IPS-20b (cell line): ENCODE results near the gene NUMB.

ENCODE experiments used
- H3K27ac ChIP-seq: one replicate; pipeline ENCODE4 v1.5.1; 2013; ENCODE audit warnings: low read length
- H3K27me3 ChIP-seq: 2 replicates; pipeline ENCODE4 v1.6.1; 2013; ENCODE audit warnings: mild to moderate bottlenecking, low read length, inconsistent platforms; ENCODE audit not compliant: insufficient read depth
- H3K36me3 ChIP-seq: 2 replicates; pipeline ENCODE4 v1.6.1; 2013; ENCODE audit warnings: low read depth, mild to moderate bottlenecking, inconsistent platforms, low read length, moderate library complexity; ENCODE audit not compliant: insufficient read depth
- H3K4me1 ChIP-seq: 2 replicates; pipeline ENCODE4 v1.6.1; 2013; ENCODE audit warnings: mild to moderate bottlenecking, control low read depth, inconsistent platforms, low read length, moderate library complexity; ENCODE audit not compliant: insufficient read depth
- H3K4me3 ChIP-seq: 2 replicates; pipeline ENCODE4 v1.5.1; 2013; ENCODE audit warnings: mild to moderate bottlenecking, low read length, inconsistent platforms
- H3K9ac ChIP-seq: 2 replicates; pipeline ENCODE4 v1.6.1; 2013; ENCODE audit warnings: low read depth, mild to moderate bottlenecking, inconsistent platforms, low read length, moderate library complexity
- H3K9me3 ChIP-seq: 2 replicates; pipeline ENCODE4 v1.6.1; 2013; ENCODE audit warnings: mild to moderate bottlenecking, low read depth, low read length, inconsistent platforms; ENCODE audit not compliant: insufficient read depth

The NUMB gene

GRCh38 chr14:73263606-73264005, 194.7 kb downstream of the NUMB start:
- peaks cover 4% of the 10 kb centered on the region; the same call in 1 of the 2 replicates for H3K36me3 ChIP-seq
- H3K9me3 ChIP-seq = no peaks in the 10 kb centered on the region
- no peaks in the 10 kb centered on the region for H3K4me1 ChIP-seq
- no peak overlapping the region for H3K27ac ChIP-seq
- H3K9ac ChIP-seq = no peak overlapping the region
- H3K4me3 ChIP-seq = no peak overlapping the region
- H3K27me3 ChIP-seq = no peaks in the 10 kb centered on the region

GRCh38 chr14:73262427-73263183, 195.7 kb downstream of the NUMB start:
- Histone ChIP-seq H3K9me3 (no peaks in the 10 kb centered on the region), H3K4me3 (no peak overlapping the region), H3K27me3 (no peaks in the 10 kb centered on the region), H3K4me1 (no peaks in the 10 kb centered on the region), H3K27ac (no peak overlapping the region), H3K9ac (no peak overlapping the region), H3K36me3 (no peaks in the 10 kb centered on the region; the same call in 1 of the 2 replicates)

DNA sequence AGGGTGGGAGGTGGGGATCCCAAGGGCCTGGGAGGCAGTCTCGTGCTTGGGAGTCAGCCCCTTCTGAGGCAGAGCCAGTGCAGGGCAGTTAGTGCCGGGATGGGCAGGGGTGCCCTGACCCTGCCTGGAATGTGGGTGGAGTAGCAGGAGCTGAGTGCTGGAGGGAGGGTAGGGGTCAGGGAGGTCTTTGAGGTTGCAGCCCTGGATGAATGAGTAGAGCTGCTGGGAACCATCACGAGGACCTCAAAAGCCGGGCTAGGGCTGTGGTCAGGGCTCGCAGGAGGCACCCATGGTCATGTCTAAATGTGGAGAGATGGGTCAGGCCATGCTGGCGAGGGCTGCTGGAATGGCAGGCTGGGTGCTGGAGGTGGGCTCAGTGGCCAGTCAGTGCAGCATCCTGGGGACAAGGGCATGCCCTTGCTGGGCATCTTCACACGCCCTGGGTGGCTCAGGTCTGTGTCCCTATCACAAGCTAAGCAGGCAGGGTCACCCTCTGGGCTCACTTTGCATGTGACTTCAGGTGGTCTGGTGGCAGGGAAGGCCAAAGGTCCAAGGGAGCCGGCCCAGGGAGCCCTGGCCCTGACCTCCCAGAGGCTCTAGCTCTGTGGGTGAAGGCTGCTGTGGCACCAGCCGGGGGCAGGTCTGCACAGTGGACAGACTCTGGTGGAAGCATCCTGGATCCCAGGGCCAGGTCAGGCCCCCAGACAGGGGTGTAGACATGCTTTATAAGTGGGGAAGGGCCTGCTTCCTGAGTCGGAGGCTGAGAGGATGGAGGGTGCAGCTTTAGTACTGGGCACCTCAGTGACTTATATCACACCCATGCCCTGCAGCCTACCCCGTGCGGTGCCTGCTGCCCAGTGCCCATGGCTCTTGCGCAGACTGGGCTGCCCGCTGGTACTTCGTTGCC, 196.6 kb downstream of the NUMB start:
- Histone ChIP-seq H3K27me3 (no peaks in the 10 kb centered on the region), H3K36me3 (no peaks in the 10 kb centered on the region; the same call in 1 of the 2 replicates), H3K9ac (no peak overlapping the region), H3K4me1 (no peaks in the 10 kb centered on the region), H3K27ac (no peak overlapping the region), H3K4me3 (no peak overlapping the region), H3K9me3 (no peaks in the 10 kb centered on the region)

GRCh38 chr14:73261075-73261474, 197.3 kb downstream of the NUMB start:
- H3K4me1 ChIP-seq = no peaks in the 10 kb centered on the region
- H3K27me3 ChIP-seq = no peaks in the 10 kb centered on the region
- no peak overlapping the region for H3K4me3 ChIP-seq
- H3K9me3 ChIP-seq = no peaks in the 10 kb centered on the region
- H3K36me3 ChIP-seq = no peaks in the 10 kb centered on the region; the same call in 1 of the 2 replicates
- H3K9ac ChIP-seq = no peak overlapping the region
- H3K27ac ChIP-seq = no peak overlapping the region

- H3K27ac ChIP-seq = no peak overlapping the region
- no peaks in the 10 kb centered on the region for H3K4me1 ChIP-seq
- no peak overlapping the region for H3K9ac ChIP-seq
- no peaks in the 10 kb centered on the region; the same call in 1 of the 2 replicates for H3K36me3 ChIP-seq
- H3K27me3 ChIP-seq = no peaks in the 10 kb centered on the region
- H3K9me3 ChIP-seq = no peaks in the 10 kb centered on the region
- no peak overlapping the region for H3K4me3 ChIP-seq
Measured at GRCh38 chr14:73260574-73260973, 197.8 kb downstream of the NUMB start.

GRCh38 chr14:73259837-73260236, 198.5 kb downstream of the NUMB start:
- Histone ChIP-seq H3K4me1 (no peaks in the 10 kb centered on the region), H3K27me3 (no peaks in the 10 kb centered on the region), H3K27ac (no peak overlapping the region), H3K36me3 (no peaks in the 10 kb centered on the region), H3K4me3 (no peak overlapping the region), H3K9me3 (no peaks in the 10 kb centered on the region), H3K9ac (no peak overlapping the region)

DNA sequence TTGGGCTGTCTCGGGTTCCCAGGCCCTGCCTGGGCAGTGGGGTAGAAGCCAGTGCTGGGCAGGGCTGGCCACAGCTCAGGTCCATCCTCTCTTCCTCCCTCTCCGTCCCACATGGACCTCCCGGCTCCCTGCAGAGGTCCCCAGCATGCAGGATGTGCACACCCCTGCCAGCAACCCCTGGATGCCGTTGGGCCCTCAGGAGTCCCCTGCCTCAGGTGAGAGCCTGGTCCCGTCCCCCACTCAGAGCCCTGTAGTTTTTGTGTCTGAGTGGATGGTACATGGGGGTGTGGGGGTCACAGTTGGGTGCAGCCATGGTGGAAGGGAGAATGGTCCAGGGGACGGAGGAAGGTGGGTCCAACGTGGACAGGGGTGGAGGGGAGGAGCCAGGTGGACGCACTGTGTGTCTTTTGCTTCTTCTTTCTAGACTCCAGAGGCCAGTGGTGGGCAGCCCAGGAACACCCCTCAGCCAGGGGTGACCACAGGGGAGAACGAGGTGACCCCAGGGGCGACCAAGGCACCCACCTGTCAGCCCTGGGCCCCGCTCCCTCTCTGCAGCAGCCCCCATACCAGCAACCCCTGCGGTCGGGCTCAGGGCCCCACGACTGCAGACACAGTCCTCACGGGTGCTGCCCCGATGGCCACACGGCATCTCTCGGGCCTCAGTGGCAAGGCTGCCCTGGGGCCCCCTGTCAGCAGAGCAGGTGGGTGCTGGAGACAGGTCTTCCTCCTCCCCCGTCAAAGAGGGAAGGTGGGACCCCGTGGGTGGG, 199.3 kb downstream of the NUMB start:
- Histone ChIP-seq H3K9ac (no peak overlapping the region), H3K36me3 (no peaks in the 10 kb centered on the region), H3K27ac (no peak overlapping the region), H3K9me3 (no peaks in the 10 kb centered on the region), H3K4me1 (no peaks in the 10 kb centered on the region), H3K4me3 (no peak overlapping the region), H3K27me3 (no peaks in the 10 kb centered on the region)

- H3K4me3 ChIP-seq = no peak overlapping the region
- no peaks in the 10 kb centered on the region for H3K36me3 ChIP-seq
- H3K27me3 ChIP-seq = no peaks in the 10 kb centered on the region
- H3K27ac ChIP-seq = no peak overlapping the region
- no peaks in the 10 kb centered on the region for H3K9me3 ChIP-seq
- no peak overlapping the region for H3K9ac ChIP-seq
- no peaks in the 10 kb centered on the region for H3K4me1 ChIP-seq
Measured at GRCh38 chr14:73258076-73258475, 200.3 kb downstream of the NUMB start.

DNA sequence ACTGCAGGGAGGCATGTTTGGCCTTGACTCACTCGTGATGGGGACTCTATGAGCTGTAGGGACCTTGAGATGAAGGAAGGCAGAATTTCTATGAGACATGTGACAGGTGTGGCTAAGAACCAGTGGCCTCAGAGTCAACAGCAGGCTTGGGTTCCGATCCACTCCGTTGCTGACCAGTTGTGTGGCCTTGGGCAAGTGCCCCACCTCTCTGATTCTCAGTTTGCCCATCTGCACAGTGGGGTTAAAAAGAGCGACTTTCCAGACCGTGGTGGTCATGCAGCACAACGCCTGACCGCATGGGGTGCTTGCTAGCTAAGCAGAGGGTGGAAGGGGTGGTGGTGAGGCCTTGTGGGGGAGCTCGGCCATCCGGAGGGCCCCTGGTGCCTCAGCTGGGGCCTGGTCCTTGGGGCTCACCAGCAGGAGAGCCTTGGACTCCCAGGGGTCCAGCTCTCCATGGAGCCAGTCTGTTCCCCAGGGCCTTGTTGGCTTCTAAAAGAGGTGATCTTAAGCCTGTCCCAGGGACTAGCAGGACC, 202.6 kb downstream of the NUMB start:
- Histone ChIP-seq H3K36me3 (no peaks in the 10 kb centered on the region), H3K4me1 (no peaks in the 10 kb centered on the region), H3K4me3 (no peak overlapping the region), H3K9me3 (no peaks in the 10 kb centered on the region), H3K27ac (no peak overlapping the region), H3K27me3 (no peaks in the 10 kb centered on the region), H3K9ac (no peak overlapping the region)

DNA sequence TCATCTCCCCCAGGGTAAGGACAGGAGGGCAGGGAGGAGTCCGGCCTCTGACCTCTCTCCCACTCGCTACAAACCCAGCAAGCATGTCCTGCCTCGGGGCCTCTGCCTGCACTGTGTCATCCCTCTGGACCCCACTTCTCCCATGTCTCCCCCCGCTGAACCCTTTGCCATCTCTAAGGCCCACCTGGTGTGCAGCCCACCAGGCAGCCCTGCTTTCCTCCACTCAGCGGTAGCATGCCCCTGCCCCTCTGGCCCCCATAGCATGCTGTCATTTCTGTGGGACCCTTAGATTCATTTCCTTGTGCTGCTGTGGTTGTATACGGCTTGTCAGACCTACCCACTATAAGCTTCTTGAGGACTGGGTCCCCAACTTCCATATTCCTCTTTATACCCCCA, 203.3 kb downstream of the NUMB start:
- no peak overlapping the region for H3K9ac ChIP-seq
- no peaks in the 10 kb centered on the region for H3K36me3 ChIP-seq
- H3K4me3 ChIP-seq = no peak overlapping the region
- H3K27ac ChIP-seq = no peak overlapping the region
- H3K27me3 ChIP-seq = no peaks in the 10 kb centered on the region
- H3K4me1 ChIP-seq = no peaks in the 10 kb centered on the region
- no peaks in the 10 kb centered on the region for H3K9me3 ChIP-seq

- Histone ChIP-seq H3K4me3 (no peak overlapping the region), H3K9ac (no peak overlapping the region), H3K9me3 (no peaks in the 10 kb centered on the region), H3K27me3 (no peaks in the 10 kb centered on the region), H3K4me1 (no peaks in the 10 kb centered on the region), H3K36me3 (no peaks in the 10 kb centered on the region), H3K27ac (no peak overlapping the region)
Measured at GRCh38 chr14:73254247-73255004, 203.9 kb downstream of the NUMB start.
